GM15510 (cell line): ENCODE data around the gene FHOD3.

Experiments used
- POLR2A ChIP-seq: IDR thresholded peaks from 3 replicates; pipeline ENCODE4 v1.6.1; 2011; ENCODE audit warnings: borderline replicate concordance; ENCODE audit not compliant: insufficient read length; ENCODE audit errors: extremely low read depth

Gene FHOD3

GRCh38 chr18:36406805-36407204 lies 109.3 kb downstream of the FHOD3 start:
- TF ChIP-seq POLR2A, result no peak

GRCh38 chr18:36408606-36409005 lies 111.1 kb downstream of the FHOD3 start:
- no peak for TF ChIP-seq POLR2A

- no peak for TF ChIP-seq POLR2A
Observed at GRCh38 chr18:36409779-36410178, 112.3 kb downstream of the FHOD3 start.

- no peak for TF ChIP-seq POLR2A
Observed at GRCh38 chr18:36410346-36410745, 112.8 kb downstream of the FHOD3 start.

- TF ChIP-seq POLR2A, result no peak
Observed at GRCh38 chr18:36411745-36412168, 114.2 kb downstream of the FHOD3 start.

- TF ChIP-seq POLR2A, result no peak
Observed at GRCh38 chr18:36412778-36413177, 115.3 kb downstream of the FHOD3 start.

GRCh38 chr18:36415171-36415570 lies 117.7 kb downstream of the FHOD3 start:
- no peak for TF ChIP-seq POLR2A

- TF ChIP-seq POLR2A, result no peak
Observed at GRCh38 chr18:36415625-36416024, 118.1 kb downstream of the FHOD3 start.

- TF ChIP-seq POLR2A, result no peak
Observed at GRCh38 chr18:36419188-36419899, 121.8 kb downstream of the FHOD3 start.

GRCh38 chr18:36419900-36420531 lies 122.5 kb downstream of the FHOD3 start:
- no peak for TF ChIP-seq POLR2A

GRCh38 chr18:36420826-36421225 lies 123.3 kb downstream of the FHOD3 start:
- TF ChIP-seq POLR2A, result no peak

- TF ChIP-seq POLR2A, result no peak
Observed at GRCh38 chr18:36424741-36425142, 127.2 kb downstream of the FHOD3 start.

- no peak for TF ChIP-seq POLR2A
Observed at GRCh38 chr18:36427369-36427768, 129.9 kb downstream of the FHOD3 start.

- no peak for TF ChIP-seq POLR2A
Observed at GRCh38 chr18:36427831-36428230, 130.3 kb downstream of the FHOD3 start.

GRCh38 chr18:36428431-36429029 lies 131.0 kb downstream of the FHOD3 start:
- TF ChIP-seq POLR2A, result no peak

- no peak for TF ChIP-seq POLR2A
Observed at GRCh38 chr18:36432880-36433555, 135.5 kb downstream of the FHOD3 start.

- TF ChIP-seq POLR2A, result no peak
Observed at GRCh38 chr18:36436387-36436786, 138.9 kb downstream of the FHOD3 start.
